Measurements from ENCODE around the gene CES1. TPM values are rescaled to one million over a fixed set of nuclear protein-coding genes. Genes with fewer than 3 reads are reported as not detected.
"Not testable (repeated sequence)": the region's sequence is repeated elsewhere in the genome, so short reads cannot be mapped to it uniquely, and the experiment has no call there.

The CES1 gene
- total and polyA plus RNA-seq, 10 donors, result 9.1 to 142 (median 27.1) TPM

DNA sequence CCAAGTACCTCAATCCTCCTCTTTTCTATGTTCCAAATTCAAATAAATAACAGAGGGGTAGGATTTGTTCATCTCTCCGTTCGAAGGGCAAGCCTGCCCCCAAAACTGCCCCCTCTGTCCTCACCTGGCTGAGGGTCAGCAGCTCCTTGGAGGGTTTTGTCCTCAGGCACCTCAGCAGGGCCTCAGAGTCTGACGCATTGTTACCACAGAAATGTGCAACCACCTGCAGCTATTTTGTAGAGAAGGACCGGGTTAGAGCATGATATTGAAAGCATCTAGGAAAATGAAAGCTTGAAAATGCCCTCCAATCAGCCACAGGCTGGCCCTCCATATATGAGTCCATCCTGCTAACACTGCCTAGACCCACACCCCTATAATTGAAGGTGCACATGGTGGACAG, 28.4 kb upstream of the CES1 start:
- intact Hi-C loops (cut with DNase I; ENCODE audit: low total_unique reads), result no loop called here
- Histone ChIP-seq H3K36me3 (no peaks in the 10 kb centered on the region), H3K9me3 (no peaks in the 10 kb centered on the region), H3K27ac (no peak overlapping the region), H3K4me3 (no peak overlapping the region), H3K4me1 (no peaks in the 10 kb centered on the region), H3K27me3 (replicated peaks in 1 of 7) (peaks cover 0 to 24% (median 0%) of the 10 kb centered on the region in 7 donors)
- DNase-seq, result no peak
- TF ChIP-seq POLR2AphosphoS5 (IDR thresholded peaks at IDR 0.05) (no peak), POLR2A (IDR thresholded peaks at IDR 0.05) (no peak)
- TF ChIP-seq, protein P1, sequence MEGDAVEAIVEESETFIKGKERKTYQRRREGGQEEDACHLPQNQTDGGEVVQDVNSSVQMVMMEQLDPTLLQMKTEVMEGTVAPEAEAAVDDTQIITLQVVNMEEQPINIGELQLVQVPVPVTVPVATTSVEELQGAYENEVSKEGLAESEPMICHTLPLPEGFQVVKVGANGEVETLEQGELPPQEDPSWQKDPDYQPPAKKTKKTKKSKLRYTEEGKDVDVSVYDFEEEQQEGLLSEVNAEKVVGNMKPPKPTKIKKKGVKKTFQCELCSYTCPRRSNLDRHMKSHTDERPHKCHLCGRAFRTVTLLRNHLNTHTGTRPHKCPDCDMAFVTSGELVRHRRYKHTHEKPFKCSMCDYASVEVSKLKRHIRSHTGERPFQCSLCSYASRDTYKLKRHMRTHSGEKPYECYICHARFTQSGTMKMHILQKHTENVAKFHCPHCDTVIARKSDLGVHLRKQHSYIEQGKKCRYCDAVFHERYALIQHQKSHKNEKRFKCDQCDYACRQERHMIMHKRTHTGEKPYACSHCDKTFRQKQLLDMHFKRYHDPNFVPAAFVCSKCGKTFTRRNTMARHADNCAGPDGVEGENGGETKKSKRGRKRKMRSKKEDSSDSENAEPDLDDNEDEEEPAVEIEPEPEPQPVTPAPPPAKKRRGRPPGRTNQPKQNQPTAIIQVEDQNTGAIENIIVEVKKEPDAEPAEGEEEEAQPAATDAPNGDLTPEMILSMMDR (IDR thresholded peaks at IDR 0.05 in 8 of 11, conservative IDR thresholded peaks at IDR 0.05 in 3 of 11), result no peak
- WGBS, 5 donors, result 71 to 89% (median 84%) methylated on average over 4 of the region's 4 CpGs

DNA sequence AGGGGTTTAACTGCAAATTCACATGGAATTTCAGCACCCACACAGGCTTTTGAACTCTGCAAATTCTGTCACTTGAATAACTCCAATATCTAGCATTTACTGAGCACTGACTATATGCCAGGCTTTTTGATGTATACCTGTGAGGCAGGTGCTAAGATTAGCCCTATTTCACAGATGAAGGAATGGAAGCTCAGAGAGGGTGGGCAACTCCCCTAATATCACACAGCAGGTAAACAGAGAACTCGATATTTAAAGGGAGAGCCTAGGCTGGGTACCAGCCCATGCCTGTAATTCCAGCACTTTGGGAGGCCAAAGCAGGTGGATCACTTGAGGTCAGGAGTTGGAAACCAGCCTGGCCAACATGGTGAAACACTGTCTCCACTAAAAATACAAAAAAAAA, 24.8 kb upstream of the CES1 start:
- WGBS, 5 donors, result 50 to 82% (median 71%) methylated on average over 1 of the region's 1 CpG
- H3K4me1 ChIP-seq; H3K4me3 ChIP-seq; H3K9me3 ChIP-seq; DNase-seq; intact Hi-C loops (cut with DNase I; ENCODE audit: low total_unique reads); H3K27ac ChIP-seq; H3K36me3 ChIP-seq; H3K27me3 ChIP-seq (replicated peaks in 1 of 7): not testable (repeated sequence)

DNA sequence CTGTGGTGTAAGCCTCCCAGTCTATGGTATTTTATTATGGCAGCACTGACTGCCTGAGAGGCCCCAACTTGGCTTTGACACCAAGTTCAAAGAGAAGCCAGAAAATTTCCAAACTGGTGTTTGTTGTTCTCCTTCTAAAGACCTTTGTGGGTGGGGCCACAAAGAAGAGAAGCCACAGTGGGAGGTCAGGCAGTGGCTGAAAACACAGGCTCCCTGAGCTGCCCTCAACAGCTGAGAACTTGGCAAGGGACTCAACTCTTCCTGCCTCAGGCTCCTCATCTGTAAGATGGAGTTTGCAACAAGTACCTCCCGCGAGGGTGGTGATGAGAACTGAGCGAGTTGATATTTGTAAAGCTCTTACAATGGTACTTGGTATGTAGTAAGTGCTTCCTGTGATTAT, 24.1 kb upstream of the CES1 start:
- H3K9me3 ChIP-seq, result no peaks in the 10 kb centered on the region
- intact Hi-C loops (cut with DNase I; ENCODE audit: low total_unique reads), result no loop called here
- H3K27ac ChIP-seq, result no peak overlapping the region
- WGBS, 5 donors, result 83 to 93% (median 86%) methylated on average over 3 of the region's 3 CpGs
- H3K36me3 ChIP-seq, result no peaks in the 10 kb centered on the region
- H3K4me1 ChIP-seq, result no peaks in the 10 kb centered on the region
- no peak overlapping the region for H3K4me3 ChIP-seq
- TF ChIP-seq POLR2AphosphoS5 (IDR thresholded peaks at IDR 0.05) (no peak), POLR2A (IDR thresholded peaks at IDR 0.05) (no peak)
- TF ChIP-seq, protein P1 (IDR thresholded peaks at IDR 0.05 in 8 of 11, conservative IDR thresholded peaks at IDR 0.05 in 3 of 11), result no peak
- peaks cover 0 to 9% (median 0%) of the 10 kb centered on the region in 7 donors for H3K27me3 ChIP-seq (replicated peaks in 1 of 7)
- DNase-seq, result no peak

DNA sequence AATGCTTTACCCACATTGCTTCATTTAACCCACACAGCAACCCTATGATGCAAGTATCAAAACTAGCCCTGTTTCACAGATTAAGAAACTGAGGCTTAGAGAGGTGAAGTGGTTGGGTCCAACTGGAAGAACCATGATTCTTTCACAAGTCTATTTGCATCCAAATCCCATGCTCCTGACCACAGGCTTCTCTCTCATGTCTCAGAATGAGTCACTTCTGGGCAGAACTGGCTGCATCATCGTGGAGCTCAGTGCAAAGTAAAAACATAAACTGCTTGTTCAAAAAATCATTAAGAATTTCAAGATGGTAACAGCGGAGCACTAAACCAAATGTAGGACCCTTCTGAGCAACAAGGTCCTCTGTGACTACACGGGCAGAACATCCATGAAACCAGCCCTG, 20.2 kb upstream of the CES1 start:
- DNase-seq, result no peak
- H3K27me3 ChIP-seq (replicated peaks in 1 of 7), result peaks cover 0 to 30% (median 0%) of the 10 kb centered on the region in 7 donors
- H3K36me3 ChIP-seq, result no peaks in the 10 kb centered on the region
- intact Hi-C loops (cut with DNase I; ENCODE audit: low total_unique reads), result no loop called here
- H3K4me3 ChIP-seq, result no peak overlapping the region
- no peak overlapping the region for H3K27ac ChIP-seq
- no peaks in the 10 kb centered on the region for H3K9me3 ChIP-seq
- no peaks in the 10 kb centered on the region for H3K4me1 ChIP-seq
- no peak for TF ChIP-seq POLR2AphosphoS5 (IDR thresholded peaks at IDR 0.05)
- TF ChIP-seq POLR2A (IDR thresholded peaks at IDR 0.05), result no peak
- TF ChIP-seq, protein P1 (IDR thresholded peaks at IDR 0.05 in 8 of 11, conservative IDR thresholded peaks at IDR 0.05 in 3 of 11), result no peak
- WGBS, 5 donors, result 71 to 81% (median 78%) methylated on average over 3 of the region's 3 CpGs

DNA sequence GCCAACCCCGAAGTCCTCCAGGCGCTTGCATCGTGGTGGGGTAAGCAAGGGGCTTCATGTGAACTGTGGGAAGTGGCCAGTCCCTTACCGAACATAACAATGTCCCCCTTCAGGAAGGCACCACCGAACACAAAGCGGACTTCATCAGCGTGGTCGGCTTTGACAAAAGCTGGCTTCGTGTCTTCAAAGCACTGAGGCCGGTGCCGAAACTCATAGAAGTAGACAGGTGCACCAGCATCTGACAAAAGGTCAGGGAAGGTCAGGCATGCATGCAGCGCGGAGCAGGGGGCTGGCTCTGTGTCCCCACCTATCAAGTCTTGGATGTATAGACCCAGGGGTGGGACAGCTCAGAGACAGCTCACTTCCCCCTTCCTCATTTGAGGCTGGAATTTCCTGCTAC, 16.6 kb upstream of the CES1 start:
- intact Hi-C loops (cut with DNase I; ENCODE audit: low total_unique reads), result loop anchor here (5.0 kb wide), 1 partner anchor 147 kb away; no protein-coding TSS in a partner anchor
- H3K36me3 ChIP-seq, result no peaks in the 10 kb centered on the region
- TF ChIP-seq, protein P1 (IDR thresholded peaks at IDR 0.05 in 8 of 11, conservative IDR thresholded peaks at IDR 0.05 in 3 of 11), result no peak
- TF ChIP-seq POLR2A (IDR thresholded peaks at IDR 0.05) (no peak), POLR2AphosphoS5 (IDR thresholded peaks at IDR 0.05) (no peak)
- H3K27me3 ChIP-seq (replicated peaks in 1 of 7), result peaks cover 0 to 51% (median 0%) of the 10 kb centered on the region in 7 donors
- no peaks in the 10 kb centered on the region for H3K4me1 ChIP-seq
- no peaks in the 10 kb centered on the region for H3K9me3 ChIP-seq
- no peak overlapping the region for H3K4me3 ChIP-seq
- no peak overlapping the region for H3K27ac ChIP-seq
- DNase-seq, result no peak
- WGBS, 5 donors, result 79 to 88% (median 86%) methylated on average over 13 of the region's 13 CpGs
